Upper lobe of right lung (tissue), 1 donor: Measurements from ENCODE around the gene ANKS4B. TPM values are rescaled to one million over a fixed set of nuclear protein-coding genes. Genes with fewer than 3 reads are reported as not detected.
"Not testable (repeated sequence)": the region's sequence is repeated elsewhere in the genome, so short reads cannot be mapped to it uniquely, and the experiment has no call there.

Experiments used
- ATAC-seq: fragments of 200-7000 bp; cut with Tn5 transposase; one replicate; pipeline ENCODE4 v1.9.1; 2020; ENCODE audit warnings: mild to moderate bottlenecking, moderate library complexity
- DNase-seq: peaks from one replicate; pipeline ENCODE4 v3.0.0-alpha.2; 2020
- H3K27ac ChIP-seq: fragments of 200-600 bp; one replicate; pipeline ENCODE4 v1.8.0; 2022
- H3K27me3 ChIP-seq: fragments of 200-600 bp; one replicate; pipeline ENCODE4 v1.8.0; 2022; ENCODE audit warnings: mild to moderate bottlenecking
- H3K36me3 ChIP-seq: fragments of 200-600 bp; one replicate; pipeline ENCODE4 v1.8.0; 2022
- H3K4me1 ChIP-seq: fragments of 200-600 bp; one replicate; pipeline ENCODE4 v1.8.0; 2022
- H3K4me3 ChIP-seq: fragments of 200-600 bp; one replicate; pipeline ENCODE4 v1.8.0; 2022; ENCODE audit warnings: mild to moderate bottlenecking
- H3K9me3 ChIP-seq: fragments of 200-600 bp; one replicate; pipeline ENCODE4 v1.8.0; 2022
- CTCF ChIP-seq: fragments of 200-600 bp; IDR thresholded peaks from one replicate; pipeline ENCODE4 v1.8.0; 2022; ENCODE audit warnings: antibody characterized with exemption
- intact Hi-C: fragments of 100-400 bp; cut with DNase I; formaldehyde crosslinking; loops from one replicate; pipeline ENCODE4 v1.11.0; 2022
- total RNA-seq: library from RNA; stranded (reverse); fragmentation: NEBNext Ultra II Directional; extraction: Animal tissue kit (Norgen Biotek cat#: 25700); gene quantifications from one replicate; pipeline ENCODE4 v1.2.1, GENCODE V29; 2021
- donor health status: DM: no; HTN: yes; CAD: no; lungs with severe emphysema.

The ANKS4B gene
- total RNA-seq, 1 donor from 2014 or later, result not detected

DNA sequence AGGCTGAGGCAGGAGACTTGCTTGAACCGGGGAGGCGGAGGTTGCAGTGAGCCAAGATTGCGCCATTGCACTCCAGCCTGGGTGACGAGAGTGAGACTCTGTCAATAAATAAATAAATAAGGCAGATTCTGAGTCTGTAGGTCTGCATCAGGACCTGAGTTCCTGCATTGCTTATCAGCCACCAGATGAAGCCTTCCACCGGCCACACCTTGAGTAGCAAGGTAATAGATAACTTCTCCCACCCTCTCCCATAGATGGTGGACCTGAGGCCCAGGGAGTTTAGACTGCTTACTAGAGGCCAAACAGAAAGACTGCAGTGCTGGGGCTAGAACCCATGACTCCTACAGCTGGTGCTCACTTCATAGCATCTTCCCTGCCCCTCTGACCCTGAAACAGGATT, 44.2 kb upstream of the ANKS4B start:
- peaks cover 6% of the 10 kb centered on the region for H3K4me1 ChIP-seq
- ATAC-seq (no peak), DNase-seq (no peak)
- TF ChIP-seq CTCF, result no peak
- no peaks in the 10 kb centered on the region for H3K9me3 ChIP-seq
- H3K4me3 ChIP-seq, result no peak overlapping the region
- no peaks in the 10 kb centered on the region for H3K27me3 ChIP-seq
- no peak overlapping the region for H3K27ac ChIP-seq
- intact Hi-C loops, result no loop called here
- no peaks in the 10 kb centered on the region for H3K36me3 ChIP-seq

- no peak for ATAC-seq
- Histone ChIP-seq H3K36me3 (no peaks in the 10 kb centered on the region), H3K27me3 (no peaks in the 10 kb centered on the region), H3K27ac (no peak overlapping the region), H3K4me1 (peaks cover 6% of the 10 kb centered on the region), H3K4me3 (no peak overlapping the region), H3K9me3 (no peaks in the 10 kb centered on the region)
- intact Hi-C loops, result no loop called here
- TF ChIP-seq CTCF, result no peak
- DNase-seq, result no peak
Observed at GRCh38 chr16:21190013-21190412, 43.5 kb upstream of the ANKS4B start.

DNA sequence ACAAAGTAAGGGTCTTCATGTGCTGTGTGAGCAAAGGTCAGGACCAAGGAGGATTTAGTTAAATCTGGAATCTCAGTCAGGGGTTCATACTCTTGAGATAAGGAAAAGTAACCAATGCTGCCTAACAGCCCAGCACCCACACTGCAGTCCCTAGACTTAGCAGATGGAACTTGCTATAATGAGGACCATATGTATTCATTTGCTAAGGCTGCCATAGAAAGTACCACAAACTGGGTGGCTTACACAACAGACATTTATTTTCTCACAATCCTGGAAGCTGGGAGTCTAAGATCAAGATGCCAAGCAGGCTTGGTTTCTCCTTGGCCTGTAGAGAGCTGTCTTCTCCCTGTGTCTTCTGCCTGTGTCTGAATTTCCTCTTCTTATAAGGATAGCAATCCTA, 42.9 kb upstream of the ANKS4B start:
- DNase-seq, result no peak
- H3K27me3 ChIP-seq, result no peaks in the 10 kb centered on the region
- TF ChIP-seq CTCF, result no peak
- H3K9me3 ChIP-seq, result no peaks in the 10 kb centered on the region
- intact Hi-C loops, result no loop called here
- no peak overlapping the region for H3K27ac ChIP-seq
- H3K4me3 ChIP-seq, result no peak overlapping the region
- peaks cover 6% of the 10 kb centered on the region for H3K4me1 ChIP-seq
- ATAC-seq, result no peak
- H3K36me3 ChIP-seq, result no peaks in the 10 kb centered on the region

GRCh38 chr16:21192991-21193390, 40.5 kb upstream of the ANKS4B start:
- intact Hi-C loops, result no loop called here
- H3K36me3 ChIP-seq, result no peaks in the 10 kb centered on the region
- H3K9me3 ChIP-seq, result no peaks in the 10 kb centered on the region
- DNase-seq (no peak), ATAC-seq (no peak)
- peaks cover 6% of the 10 kb centered on the region for H3K4me1 ChIP-seq
- H3K27me3 ChIP-seq, result no peaks in the 10 kb centered on the region
- H3K4me3 ChIP-seq, result no peak overlapping the region
- TF ChIP-seq CTCF, result no peak
- H3K27ac ChIP-seq, result no peak overlapping the region

- intact Hi-C loops, result no loop called here
- ATAC-seq, result no peak
- no peaks in the 10 kb centered on the region for H3K9me3 ChIP-seq
- DNase-seq, result no peak
- H3K4me3 ChIP-seq, result no peak overlapping the region
- H3K4me1 ChIP-seq, result no peaks in the 10 kb centered on the region
- peaks cover 4% of the 10 kb centered on the region for H3K27me3 ChIP-seq
- no peak overlapping the region for H3K27ac ChIP-seq
- H3K36me3 ChIP-seq, result no peaks in the 10 kb centered on the region
- TF ChIP-seq CTCF, result no peak
Observed at GRCh38 chr16:21194771-21195301, 38.7 kb upstream of the ANKS4B start.

DNA sequence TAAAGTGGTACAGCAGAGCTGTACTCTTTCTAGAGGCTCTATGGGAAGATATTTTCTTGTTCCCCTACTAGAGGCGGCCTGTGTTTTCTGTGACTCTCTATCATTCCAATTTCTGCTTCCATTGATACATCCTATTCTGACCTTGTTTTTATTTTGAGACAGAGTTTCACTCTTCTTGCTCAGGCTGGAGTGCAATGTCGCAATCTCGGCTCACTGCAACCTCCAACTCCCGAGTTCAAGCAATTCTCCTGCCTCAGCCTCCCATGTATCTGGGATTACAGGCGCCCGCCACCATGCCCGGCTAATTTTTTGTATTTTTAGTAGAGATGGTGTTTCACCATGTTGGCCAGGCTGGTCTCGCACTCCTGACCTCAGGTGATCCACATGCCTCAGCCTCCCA, 38.2 kb upstream of the ANKS4B start:
- not testable (repeated sequence) for ATAC-seq

More for the DNA sequence above, 38.2 kb upstream of the ANKS4B start:
- DNase-seq, H3K4me1 ChIP-seq, intact Hi-C loops, H3K27me3 ChIP-seq, H3K9me3 ChIP-seq, H3K36me3 ChIP-seq, H3K4me3 ChIP-seq, H3K27ac ChIP-seq: not testable (repeated sequence)
